GM19328 (cell line): ENCODE results near the gene WDR48.

Source experiments
- ATAC-seq: cut with Tn5 transposase; IDR thresholded peaks from one replicate; pipeline ENCODE4 v1.9.1; 2021; ENCODE audit warnings: mild to moderate bottlenecking, moderate library complexity; ENCODE audit not compliant: unreplicated experiment

The WDR48 gene

DNA sequence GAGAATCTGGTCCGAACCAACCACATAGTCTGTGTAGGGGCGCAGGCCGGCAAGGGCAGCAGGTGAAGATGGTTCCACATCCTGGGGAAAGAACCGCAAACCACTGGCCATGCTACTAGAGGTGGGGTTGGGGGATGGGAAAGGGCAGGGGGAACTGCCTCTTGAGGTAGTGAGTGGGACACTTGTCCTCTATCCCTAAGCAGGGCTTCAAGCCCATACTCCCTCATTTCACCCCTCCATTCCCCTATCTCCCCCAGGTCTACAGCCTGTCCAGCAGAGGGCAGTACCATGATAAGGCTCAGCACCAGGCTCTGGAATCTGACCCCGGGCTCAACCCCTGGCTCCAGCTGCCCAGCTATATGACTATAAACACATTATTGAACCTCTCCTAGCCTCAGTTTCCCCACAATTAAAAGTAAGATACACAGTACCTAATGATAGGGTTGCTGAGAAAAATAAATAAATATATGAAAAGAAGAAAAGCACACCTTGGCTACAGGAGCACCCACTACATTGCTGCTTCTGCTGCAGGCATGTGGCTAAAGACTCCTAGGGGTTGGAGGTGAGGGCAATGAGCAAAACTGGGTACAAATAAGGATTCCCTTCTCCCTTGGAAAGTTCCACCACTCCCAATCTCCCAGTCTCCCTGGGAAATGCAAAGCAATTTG lies 49.3 kb downstream of the WDR48 start:
- no peak for ATAC-seq

DNA sequence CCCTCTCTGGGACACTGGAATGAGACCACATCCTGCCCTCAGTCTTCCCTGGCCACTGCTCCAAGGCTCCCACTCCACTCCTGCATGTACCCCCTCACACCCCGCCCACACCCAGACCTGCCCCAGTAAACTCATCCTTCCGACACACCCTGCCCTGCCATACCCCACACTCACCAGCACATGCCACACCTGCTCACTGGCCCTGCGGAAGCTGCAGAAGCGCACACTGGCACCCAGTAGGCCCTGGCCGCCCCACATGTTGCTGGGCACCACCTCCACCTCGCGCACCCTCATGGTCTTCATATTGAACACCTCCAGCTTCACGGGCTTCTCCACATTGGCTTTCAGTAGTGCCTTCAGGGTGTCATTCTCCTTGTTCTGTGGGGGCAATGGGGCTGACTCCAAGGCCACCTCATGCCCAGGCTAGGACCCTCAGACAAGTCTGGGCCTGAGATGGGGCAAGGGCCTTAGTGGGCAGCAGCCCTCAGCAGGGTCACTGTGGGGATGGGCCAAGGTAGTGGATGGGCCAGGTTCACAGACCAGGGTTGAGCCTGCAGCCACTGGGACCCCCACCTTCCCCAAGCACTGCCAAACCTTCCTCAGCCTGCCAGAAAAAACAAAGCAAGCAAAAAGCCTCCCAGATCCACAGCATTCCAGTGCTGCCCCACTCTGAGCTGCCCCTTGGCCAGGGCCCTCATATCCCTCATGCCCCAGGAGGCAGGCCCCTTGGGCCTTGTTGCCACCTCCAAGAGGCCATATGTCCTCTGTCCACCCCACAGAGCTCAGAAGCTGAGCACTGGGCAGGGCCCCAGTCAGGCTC lies 50.9 kb downstream of the WDR48 start:
- no peak for ATAC-seq

DNA sequence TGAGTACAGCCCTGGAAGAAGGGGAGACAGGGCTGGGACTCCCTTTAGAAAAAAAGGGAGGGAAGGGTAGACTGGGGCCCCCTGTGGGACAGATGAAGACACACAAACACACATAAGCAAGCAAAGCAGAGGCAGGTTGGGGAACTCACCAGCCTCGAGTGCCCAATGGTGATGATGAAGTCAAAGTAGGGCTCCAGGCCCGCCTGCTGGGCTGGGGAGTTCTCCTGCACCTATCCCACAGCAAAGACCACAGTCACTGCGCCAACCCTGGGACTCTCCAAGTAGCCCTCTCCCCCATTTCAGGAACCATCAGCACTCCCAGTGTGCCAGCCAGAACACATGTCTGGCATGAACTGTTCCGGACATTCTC lies 51.5 kb downstream of the WDR48 start:
- ATAC-seq = no peak

DNA sequence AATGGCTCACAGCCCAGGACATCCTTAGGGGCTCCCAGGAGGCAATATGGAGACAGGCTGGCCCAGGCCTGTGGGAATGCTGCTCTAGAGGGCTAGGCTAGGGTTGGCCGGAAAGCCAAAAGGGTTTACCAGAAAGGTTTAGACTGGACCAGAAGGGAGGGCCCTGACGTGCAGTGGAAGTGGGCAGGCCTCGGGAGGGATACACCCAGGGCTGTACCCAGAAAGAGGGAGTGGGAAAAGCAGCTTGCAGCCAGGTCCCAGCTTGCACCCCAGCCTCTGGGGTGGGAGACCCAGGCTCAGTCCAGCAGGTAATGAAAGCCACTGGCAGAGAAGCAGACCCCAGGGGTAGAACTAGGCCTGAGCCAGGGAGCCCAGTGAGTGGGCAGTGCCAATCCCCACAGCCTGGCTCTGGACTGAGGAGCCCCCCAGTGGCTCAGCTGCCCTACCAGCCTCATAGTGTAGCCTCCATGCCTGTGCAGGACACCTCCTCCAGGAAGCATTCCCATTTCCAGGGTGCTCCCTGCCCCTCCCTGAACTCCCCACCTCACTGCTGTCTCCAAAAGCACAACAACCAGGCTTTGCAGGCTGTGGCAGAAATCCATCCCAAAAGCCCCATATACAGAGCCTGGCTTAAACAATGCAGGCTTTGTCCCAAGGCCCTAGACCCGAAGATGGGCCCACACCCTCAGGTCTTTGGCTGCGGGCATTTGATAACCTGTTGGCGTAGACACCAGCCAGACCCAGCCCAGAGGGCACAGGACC lies 52.2 kb downstream of the WDR48 start:
- ATAC-seq = no peak

DNA sequence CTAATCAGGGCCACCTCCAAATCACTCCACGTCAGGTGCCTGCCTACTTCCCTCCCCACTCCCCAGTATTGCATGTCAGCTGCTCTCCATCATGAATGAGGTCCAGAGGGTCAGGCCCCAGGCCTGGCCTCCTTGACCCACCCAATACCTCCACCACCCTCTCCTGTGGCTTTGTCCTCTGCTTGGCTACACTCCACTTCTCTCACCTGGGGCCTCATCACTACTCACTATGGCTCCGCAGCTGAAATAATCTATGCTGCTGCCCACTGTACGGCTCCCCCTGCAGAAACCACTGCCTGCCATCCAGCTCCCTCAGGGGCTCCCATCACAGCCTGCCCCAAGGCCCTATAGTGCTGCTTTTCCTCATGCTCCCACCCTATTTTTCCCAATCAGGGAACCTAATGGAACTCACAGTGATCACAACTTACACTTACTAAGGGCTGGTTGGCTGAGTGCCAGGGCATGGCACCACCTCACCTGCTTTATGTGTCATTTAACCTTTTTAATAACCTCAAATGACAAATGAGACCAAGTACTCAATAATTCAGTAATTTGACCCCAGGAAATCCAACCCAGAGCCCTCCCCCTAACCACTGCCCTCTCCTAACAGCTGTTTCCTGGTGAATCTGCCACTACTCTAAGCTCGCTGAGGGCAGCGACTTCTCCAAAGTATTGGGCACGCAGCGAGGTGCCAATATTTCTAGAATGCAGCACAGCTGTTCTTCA lies 53.3 kb downstream of the WDR48 start:
- ATAC-seq = no peak

DNA sequence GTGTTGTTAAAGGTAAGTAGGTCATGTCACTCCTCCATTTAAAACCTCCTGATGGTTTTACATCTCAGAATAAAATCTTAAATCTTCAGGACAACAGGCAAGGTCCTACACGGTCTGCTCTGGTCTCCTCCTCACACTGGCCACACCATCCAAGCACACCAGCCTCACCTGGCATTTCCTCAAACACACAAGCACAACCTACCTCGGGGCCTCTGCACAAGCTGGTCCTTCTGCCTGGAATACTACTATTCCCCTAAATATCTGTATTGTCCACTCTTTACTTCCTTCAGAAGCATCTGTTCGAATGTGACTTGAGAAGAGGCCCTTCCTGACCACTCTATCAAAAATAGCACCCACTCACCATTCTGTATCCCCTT lies 53.9 kb downstream of the WDR48 start:
- ATAC-seq = no peak

DNA sequence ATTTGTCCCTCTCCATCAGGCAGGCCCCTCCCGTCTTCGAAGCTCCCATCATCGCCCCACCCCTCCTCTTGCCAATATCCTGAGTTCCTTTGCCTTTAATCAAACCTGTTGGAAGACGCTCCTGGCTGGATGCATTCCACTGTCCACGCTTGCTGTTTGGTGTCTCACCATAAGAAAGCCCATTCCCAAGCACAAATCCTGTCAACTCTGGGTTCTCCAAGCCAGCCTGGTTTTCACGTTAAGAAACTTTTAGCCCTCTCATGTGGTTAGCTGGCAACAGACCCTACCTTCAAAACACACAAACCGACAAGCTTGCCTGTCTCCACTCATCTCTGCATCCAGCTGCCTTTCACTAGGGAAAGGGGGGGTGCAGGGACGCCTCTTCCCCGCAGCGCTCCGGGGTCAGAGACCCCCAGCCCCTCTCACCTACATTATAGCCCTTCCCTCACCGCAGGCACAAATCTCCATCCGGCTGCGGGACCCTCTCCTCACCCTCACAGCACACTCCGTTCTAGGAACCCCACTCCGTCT lies 54.5 kb downstream of the WDR48 start:
- ATAC-seq = no peak

DNA sequence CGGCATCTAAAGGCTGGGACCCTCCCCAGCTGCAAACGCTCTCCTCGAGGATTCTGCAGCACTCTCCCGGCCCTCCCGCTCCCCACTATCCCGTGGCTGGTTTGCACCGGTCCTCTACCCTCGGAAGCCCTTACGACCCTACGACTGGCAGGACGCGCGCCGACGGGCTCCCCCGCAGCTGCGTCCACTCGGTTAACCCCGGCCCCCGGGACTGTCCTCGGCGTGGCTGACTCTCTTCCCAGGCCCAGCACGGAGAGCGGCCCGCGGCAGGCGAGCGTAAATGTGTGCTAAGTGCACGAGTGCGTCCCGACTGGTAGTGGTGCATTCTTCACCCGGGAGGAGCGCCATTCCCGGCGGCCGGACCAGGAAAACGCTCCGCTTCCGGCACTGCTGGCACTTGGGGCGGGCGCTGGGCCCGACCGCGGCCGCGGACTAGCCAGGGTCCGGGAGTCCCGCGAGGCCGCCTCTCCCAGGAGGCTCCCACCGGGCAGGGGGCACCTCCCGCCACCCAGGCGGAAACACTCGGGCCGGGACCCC lies 55.1 kb downstream of the WDR48 start:
- ATAC-seq = peak; percentile 16

DNA sequence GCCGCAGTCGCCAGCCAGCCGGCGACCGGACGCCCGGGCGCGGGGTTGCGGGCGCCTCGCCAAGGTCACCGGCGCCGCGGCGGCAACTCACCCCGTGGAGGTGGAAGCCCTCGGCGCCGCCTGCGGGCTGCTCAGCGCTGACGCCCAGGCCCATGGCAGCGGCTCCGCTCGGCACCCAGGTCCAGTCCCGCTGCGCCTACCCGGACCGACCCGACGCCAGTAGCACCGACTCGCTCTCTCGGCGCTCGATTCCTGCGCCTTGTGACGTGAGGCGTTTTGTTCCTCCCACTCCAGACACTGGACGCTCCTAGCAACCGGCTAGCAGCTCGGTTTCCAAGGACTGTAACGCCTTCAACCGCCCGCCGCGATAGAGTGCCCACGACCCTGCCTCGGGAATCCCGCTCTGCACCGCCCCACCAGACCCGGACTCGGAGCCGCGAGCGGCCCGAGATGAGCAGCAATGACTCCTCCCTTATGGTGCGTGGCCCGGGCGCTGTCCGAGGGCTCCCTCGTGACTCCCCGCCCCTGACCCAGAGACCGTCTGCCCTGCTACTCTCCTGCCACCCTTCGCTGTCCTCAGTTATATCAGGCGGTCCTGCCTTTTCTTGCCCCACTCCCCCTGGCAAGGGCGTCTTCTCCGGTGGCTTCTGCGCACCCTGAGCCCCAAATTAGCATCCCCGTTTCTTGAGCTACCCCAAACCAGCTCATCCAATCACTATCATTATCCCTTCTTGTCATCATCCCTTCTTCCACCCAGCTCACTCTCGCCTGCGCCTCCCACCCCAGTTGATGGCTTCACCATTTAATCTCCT lies 55.8 kb downstream of the WDR48 start, which contains the start of the genes GORASP1 and TTC21A:
Gene GORASP1 (minus strand): TSS at position 240 of the 812 bp plus-strand sequence. CDS start 86 bp downstream, at position 154.
Gene TTC21A (plus strand): TSS at position 293 of the 812 bp plus-strand sequence. CDS start 158 bp downstream, at position 451.
- ATAC-seq = peak; percentile 46

DNA sequence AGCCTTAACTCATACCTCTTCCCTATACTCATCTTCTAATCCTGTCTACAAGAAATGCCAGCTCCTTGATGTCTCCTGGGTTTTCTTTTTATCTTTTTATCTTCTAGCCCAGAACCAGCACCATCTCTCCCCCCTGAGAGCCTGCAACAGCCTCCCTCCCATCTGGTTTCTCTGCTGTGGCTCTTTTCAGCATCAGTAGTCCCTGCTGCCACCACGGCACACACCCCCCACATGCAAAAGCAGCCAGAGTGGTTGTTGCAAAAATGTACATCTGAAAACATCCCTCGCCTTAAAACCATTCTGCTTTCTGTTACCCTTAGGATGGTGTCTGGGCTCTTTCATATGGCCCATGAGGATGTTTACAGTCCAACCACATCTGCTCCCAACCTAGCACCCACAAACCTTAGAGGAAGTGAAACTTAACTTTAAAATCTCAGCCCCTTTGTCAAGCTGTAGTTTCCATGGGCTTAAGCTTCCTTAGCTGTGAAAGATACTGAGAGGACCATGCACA lies 56.4 kb downstream of the WDR48 start:
- ATAC-seq = peak; percentile 65

DNA sequence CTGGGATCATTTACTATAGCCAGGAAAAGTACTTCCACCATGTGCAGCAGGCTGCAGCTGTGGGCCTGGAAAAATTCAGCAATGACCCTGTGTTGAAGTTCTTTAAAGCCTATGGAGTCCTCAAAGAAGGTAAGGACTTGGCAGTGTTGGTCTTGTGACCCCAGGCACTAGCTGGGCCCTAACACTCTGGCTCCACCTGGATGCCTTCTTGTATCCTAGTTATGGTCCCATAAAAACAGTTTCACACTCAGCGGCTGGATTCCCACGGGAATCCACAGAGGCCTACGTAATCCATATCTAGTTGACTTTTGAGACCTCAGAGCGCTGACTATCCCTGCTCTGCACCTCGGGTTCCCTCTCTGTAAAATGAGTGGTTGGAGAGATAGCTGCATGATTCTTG lies 57.3 kb downstream of the WDR48 start:
- no peak for ATAC-seq

DNA sequence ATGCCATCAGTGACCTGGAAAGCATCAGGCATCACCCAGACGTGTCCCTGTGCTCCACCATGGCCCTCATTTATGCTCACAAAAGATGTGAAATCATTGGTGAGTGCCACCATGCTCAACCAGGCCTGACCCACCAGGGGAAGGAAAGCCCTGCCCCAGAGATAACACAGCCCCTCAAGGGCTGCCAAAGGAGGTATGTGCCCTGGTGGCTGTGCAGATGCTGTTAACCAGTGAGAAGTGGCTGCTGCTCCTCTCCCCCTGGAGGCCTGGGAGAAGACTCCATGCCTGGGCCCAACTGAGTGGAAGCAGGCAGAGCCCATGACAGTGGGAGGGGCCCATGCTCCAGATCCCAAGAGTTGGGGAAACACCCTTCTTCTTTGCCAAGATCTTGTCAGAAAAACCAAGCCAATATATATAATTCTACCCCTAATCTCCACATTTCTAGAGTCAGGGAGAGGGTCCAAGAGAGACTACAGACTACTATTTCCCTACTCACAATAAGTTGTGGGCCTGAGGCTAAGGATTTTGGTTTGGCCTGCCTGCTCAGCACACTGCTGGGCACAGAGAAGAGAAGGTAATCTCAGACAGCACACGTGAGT lies 58.3 kb downstream of the WDR48 start:
- ATAC-seq = no peak

DNA sequence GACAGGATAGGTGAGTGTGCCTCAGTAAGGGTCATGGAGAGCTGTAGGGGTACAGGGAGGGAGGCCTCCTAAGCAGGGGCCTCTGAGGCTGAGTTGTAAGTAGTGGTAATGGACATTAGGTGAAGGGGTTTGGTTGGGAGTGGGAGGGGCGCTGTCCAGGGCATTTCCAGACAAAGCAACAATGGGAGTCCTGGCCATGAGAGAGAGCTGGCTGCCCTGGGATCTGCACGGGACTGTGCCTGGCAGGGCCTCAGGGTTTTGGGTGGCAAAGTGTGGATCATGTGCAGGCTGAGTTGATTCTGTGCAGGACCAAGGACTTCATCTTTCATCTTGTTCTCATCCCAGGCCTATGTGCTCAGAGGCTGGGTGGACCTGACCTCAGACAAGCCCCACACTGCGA lies 60.3 kb downstream of the WDR48 start:
- ATAC-seq = no peak

DNA sequence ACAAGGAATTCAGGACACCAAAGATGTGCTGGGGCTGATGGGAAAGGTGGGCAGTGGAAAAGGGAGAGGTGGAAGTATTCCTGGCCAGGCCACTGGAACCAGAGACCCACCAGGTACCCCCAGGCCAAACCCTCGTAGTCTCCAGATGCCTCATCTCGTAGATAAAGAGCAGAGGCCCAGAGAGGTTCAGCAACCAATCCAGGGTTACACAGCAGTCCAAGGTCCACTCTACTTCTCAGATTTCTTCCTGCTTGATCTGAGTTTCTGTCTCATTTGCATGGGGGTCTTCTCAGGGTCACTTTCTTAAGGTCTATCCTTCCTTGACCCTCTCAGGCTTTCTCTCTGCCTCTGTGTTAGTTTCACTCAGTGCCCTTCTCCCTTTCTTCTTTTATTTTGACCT lies 60.7 kb downstream of the WDR48 start:
- ATAC-seq = no peak

DNA sequence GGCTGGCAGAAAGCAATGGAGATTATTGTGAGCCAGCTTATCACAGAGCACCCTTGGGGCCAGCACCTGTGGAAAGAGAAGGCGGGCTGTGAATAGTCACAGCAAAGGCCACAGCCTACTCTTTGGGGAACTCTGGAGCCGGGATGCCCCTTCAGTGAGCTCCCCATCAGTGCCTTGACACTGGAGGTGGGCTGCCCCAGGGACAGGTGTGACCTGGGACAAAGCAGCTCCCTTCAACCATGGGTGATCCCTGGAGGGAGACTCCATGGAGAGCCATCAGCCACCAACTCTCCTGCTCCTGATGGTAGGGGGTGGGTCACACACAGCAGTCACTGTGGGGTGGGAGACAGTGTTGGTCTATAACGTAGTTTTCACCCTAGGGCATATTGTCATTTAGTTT lies 61.5 kb downstream of the WDR48 start:
- ATAC-seq = no peak

DNA sequence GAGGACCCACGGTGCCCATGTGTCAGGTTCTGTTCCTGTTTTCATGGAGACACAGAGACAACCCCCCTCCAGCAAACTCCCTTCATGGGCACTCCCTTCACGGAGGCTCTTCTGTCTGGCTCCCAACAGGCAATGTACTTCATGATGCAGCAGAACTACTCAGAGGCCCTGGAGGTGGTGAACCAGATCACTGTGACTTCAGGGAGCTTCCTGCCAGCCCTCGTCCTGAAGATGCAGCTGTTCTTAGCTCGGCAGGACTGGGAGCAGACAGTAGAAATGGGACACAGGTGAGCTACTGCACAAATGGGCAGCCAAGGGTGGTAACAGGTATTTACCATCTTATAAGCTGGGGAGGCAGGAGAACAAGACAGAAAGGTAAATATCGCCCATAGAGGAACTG lies 62.6 kb downstream of the WDR48 start:
- ATAC-seq = no peak

DNA sequence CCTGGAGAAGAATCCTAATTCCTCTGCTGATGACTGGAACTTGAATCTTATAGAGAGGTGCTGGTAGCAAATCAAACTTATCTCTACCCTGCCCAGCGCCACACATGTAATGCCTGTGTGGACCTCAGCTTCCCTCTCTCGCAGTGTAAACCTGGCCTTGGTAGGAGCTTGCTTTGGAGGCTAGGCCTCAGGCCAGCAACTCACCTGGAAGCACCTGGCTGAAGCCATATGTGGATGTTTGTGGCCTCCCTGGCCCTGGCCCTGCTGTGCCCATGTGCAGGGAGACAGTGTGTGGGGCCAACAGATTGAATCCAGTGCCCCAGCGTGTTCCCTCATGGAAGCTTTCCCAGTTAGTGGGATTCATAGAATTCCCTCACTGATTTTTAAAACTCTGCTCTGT lies 64.1 kb downstream of the WDR48 start:
- ATAC-seq = no peak

DNA sequence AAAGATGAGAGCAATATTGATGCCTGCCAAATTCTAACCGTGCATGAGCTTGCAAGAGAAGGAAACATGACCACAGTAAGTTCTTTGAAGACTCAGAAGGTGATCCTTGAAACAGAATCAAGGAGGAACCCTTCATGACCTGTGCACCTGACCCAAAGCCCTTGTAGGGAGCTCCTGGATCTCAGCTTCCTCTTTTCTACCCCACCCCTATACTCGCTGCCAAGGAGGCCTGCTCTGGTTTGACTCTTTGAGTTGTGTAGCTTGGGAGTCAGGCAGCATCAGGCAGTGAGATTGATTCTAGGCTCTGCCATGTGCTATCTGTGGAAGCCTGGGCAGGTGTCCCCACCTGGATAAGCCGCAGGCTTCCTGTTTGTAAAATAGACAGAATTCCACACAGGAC lies 66.3 kb downstream of the WDR48 start:
- ATAC-seq = no peak
